Stimulated activated CD8-positive, alpha-beta memory T cell treated with anti-CD3 and anti-CD28 coated beads, Interleukin-12 subunit alpha, Interleukin-12 subunit beta, amount 100 ng/mL, for 24 hours (primary cell): ENCODE data around the gene NDUFA8.

Source experiments
- DNase-seq: peaks from one replicate; pipeline ENCODE4 v3.0.0-alpha.2; 2020; ENCODE audit errors: extremely low read depth

The NDUFA8 gene

DNA sequence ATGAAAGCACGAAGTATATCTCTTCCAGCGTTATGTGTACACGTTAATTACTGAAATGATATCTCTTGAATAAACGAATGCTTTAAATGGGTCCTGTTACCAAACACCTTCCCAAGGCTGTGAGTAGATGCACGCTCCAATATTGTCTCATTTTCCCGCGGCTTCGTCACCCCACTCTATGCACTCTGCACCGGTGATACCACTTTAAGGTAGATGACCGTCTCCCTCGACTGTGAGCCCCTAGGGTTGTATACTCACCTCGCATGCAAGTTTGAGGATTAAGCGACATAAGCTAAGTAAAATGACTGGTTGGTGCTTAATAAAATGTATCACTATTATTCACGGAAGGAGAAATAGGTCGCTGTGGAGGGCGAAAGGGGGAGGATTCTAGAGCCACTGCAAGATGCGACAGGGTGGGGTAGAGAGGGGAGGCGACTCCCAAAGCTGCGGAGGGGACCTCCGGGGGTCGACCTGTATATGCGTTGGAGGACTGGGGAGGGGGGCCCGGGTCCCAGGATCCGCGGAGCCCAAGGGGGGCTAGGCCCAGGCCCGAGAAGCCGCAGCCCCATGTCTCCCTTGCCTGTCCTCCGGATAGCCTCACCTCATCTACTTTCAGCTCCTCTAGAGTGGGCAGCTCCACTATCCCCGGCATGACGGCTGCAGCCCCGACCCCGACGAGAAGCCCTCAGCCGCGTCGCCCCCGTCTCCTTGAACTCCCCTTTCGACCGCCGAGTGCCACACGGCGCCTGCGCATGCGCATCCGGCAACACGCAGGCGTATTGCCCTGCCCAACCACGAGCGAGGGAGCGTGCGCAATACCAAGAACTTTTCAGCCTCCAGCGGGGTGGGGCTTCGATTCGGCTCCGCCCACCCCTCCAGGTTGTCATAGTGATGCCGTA is at the start of gene NDUFA8, which contains the start of gene MORN5:
Gene NDUFA8 (minus strand): TSS at position 754 of the 899 bp plus-strand sequence. CDS start 102 bp downstream, at position 652.
Gene MORN5 (plus strand): TSS at position 883 of the 899 bp plus-strand sequence. CDS start 65 bp downstream, outside the sequence.
- DNase-seq: peak; percentile 88

DNA sequence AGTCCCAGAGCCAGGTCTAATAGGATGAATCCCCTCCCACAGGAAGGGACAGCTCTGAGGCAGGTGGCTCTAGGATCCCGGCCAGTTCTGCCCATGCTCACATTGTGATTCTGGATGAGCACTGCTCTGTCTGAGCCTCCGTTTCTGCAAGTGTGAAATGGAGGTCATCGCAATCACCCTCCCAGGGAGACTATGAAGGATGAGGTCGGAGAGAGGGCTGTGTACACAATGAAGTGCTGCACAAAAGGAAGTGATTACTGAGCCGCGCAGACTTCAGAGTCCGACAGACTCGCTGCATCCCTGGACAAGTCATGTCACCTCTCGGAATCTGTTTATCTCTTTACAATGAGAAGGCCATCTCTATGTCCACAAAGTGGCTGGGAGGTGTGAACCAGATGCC is 47.5 kb upstream of the NDUFA8 start:
- DNase-seq: no peak

DNA sequence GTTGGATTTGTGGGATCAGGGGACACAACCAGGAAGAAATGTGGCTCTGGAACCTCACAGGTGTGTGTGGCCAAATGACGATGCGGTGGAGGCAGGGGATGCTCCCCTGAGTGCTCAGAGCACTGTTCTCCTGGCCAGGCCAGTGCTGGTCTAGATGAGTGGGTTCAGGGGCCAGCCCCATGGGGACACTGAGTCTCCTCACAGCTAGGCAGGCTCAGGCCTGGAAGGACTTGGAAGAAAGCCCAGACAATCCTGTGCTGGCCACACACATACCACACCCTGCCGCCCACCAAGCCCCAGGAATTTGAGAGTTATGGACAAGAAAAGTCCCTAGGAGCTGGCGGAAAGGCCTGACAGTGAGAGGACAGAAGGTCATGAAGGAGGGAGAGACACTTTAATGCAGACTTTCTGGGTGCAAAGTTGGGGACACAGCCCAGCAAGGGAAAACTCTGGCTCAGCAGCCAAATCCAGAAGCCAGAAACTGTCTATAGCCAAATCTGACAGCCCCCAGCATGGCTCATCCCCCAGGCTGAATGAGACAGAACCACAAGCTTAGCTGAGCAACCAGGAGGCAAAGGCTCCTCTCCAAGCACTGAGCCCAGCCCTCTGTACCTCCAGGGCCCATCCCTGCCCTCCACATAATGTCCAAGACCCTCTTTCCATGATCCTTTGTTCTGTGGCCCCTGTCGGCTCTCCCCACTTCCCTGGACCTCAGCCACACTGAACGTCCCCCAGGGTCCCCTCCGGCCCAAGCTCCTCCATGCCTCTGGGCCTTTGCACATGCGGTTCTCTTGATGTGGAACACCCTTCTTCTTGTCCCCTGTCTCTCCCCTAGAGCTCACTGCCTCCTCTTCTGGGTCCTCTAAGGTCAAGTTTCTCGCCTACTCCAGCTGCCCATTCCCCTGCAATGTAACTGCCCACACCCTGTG is 46.8 kb upstream of the NDUFA8 start:
- DNase-seq: no peak

GRCh38 chr9:122205176-122205575 is 45.6 kb upstream of the NDUFA8 start:
- no peak for DNase-seq

DNA sequence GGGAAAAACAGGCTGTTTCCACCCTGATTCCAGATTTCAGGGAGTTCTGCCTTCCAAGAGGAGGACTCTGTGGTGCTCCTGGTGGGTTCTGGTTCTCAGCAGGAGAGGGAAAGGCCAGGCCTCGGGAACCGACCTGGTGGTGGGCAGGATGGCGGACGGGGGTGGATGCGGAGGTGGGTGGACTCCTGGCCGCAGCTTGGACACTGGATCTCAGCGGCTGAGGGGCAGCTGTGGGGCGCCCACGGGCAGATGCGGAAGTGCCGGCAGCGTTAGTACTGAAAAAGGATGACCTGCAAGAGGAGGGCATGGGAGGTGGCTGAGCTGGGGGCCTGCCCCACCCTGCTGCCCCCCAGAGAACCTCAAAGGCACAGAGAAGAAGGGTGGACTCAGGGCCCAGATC is 44.9 kb upstream of the NDUFA8 start:
- no peak for DNase-seq

GRCh38 chr9:122204055-122204454 is 44.5 kb upstream of the NDUFA8 start:
- DNase-seq: no peak

DNA sequence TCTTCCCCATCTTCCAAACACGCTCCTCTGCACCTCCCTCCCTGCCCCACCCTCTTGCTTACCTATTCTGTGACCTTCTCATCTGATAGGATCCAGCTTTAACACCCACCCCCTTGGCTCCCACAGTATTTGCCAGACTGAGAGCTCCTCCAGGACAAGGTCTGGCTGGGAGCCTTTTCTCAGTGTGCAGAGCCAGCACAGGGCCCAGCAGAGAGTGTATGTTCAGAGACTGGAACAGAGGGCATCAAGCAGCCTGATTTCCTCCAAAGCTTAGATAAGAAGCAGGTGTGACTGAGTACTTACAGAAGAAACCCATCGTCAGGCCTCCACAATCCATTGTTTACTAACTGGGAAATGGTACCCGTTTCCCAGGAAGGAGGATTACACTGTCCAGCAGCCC is 42.5 kb upstream of the NDUFA8 start:
- DNase-seq: no peak

DNA sequence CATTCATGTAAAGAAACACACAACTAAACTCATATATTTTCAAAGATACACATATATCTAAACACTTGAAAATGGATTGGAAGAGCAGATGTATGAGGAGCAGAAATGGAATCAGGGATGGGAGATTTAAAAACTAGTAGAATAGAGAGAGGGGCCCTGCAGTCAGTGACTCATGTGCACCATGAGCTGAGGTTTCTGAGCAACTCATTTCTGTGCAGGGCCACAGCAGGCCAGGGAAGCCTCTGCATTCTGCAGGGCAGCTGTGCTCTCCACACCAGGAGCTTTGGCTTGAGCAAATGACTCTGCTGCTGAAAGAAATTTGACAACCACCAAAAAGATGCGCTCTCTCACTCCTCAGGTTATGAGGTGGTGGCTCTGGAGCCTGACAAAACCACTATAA is 42.1 kb upstream of the NDUFA8 start:
- DNase-seq: no peak

GRCh38 chr9:122200960-122201595 is 41.5 kb upstream of the NDUFA8 start:
- DNase-seq: no peak

GRCh38 chr9:122197882-122198281 is 38.3 kb upstream of the NDUFA8 start:
- DNase-seq: no peak

DNA sequence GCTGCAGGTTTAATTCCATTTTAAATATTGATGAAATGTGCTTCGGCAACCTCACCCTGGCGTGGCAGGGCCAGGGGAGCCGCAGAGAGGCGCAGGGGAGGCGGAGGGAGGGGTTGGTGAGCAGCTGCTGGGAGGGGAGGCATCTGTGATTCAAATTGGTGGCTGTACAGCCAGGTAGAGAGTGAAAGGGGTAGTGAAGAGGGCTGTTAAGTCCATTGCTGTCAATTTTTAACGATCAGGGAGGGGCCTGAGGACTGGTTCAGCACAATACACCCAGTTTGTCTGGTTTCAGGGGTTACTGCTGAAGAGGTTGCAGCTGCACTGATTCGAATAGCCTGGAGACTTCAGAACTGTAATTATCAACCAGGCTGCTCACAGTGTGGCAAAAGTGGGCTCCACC is 37.8 kb upstream of the NDUFA8 start:
- no peak for DNase-seq

GRCh38 chr9:122195875-122196274 is 36.3 kb upstream of the NDUFA8 start:
- DNase-seq: no peak

DNA sequence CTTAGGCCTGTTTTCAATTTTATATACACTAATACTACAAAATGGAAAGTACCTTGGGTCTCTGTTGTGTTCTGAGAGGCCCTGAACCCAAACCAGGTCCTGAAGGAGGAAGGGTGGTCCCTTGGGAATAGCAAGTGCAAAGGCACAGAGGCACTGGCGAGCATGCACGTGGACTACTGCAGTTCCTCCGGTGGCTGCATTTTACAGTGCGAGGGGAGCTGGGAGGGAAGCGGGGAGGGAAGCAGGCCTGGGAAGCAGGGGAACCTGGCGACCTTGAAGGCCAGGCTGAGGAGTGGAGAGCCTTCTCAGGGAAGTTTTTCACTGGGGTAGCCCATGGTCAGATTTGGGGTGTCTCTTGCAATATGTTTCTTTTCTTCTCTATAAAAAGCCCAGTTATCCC is 34.1 kb upstream of the NDUFA8 start:
- DNase-seq: no peak

GRCh38 chr9:122192914-122193525 is 33.4 kb upstream of the NDUFA8 start:
- no peak for DNase-seq

GRCh38 chr9:122192261-122192875 is 32.8 kb upstream of the NDUFA8 start:
- no peak for DNase-seq

GRCh38 chr9:122191584-122191983 is 32.0 kb upstream of the NDUFA8 start:
- no peak for DNase-seq

- no peak for DNase-seq
Measured at GRCh38 chr9:122190597-122191381, 31.2 kb upstream of the NDUFA8 start.

GRCh38 chr9:122188369-122188768 is 28.8 kb upstream of the NDUFA8 start:
- DNase-seq: no peak

DNA sequence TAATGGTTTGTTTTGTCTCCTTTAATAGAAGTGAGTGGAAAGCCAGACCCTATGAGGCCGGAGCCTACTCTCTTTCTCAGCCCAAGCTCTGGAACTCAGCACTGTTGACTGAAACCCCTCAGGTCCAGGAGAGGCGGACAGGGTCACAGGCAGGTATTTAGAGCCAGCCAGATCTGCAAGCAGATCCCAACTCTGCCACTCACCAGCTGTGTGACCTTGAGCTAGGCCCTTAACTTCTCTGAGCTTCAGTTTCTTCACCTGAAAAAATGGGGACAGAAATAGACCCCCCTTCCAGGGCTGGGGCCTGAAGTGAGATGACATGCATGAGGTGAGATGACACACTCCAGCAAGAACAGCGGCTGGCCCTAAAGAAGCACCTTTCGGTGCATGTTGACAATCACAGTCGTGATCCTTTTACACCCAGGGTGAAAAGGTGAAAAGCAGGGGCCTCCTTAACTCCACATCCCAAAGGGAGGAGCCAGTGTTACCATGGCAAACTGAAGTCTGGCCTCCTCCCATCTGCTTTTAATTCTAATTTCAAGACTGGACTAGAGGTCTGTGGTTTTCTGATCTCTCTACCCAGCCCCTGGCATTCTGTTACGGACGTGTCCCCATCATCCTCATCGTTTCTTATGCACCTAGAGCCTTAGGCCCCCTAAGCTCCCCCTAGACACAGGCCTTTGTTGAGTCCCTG is 27.3 kb upstream of the NDUFA8 start:
- no peak for DNase-seq

GRCh38 chr9:122186301-122186700 is 26.7 kb upstream of the NDUFA8 start:
- DNase-seq: no peak
